Measurements from ENCODE around the gene GTPBP10.
"Not testable (repeated sequence)": the region's sequence is repeated elsewhere in the genome, so short reads cannot be mapped to it uniquely, and the experiment has no call there.

The GTPBP10 gene

GRCh38 chr7:90322837-90323236 is 23.7 kb upstream of the GTPBP10 start:
- H3K36me3 ChIP-seq (ENCODE audit: insufficient read depth, low read length), result no peaks in the 10 kb centered on the region
- no peaks in the 10 kb centered on the region for H3K9me3 ChIP-seq (ENCODE audit: low read length)
- no peak overlapping the region for H3K4me3 ChIP-seq (ENCODE audit: low read depth in 1 of 2, low read length in 2 of 2)
- peaks cover 14 to 30% of the 10 kb centered on the region in 2 donors for H3K27me3 ChIP-seq (ENCODE audit: control insufficient read depth in 1 of 2, insufficient read depth in 2 of 2, low read length in 2 of 2)
- H3K27ac ChIP-seq (ENCODE audit: low read depth, low read length), result no peak overlapping the region
- no peak overlapping the region for H3K9ac ChIP-seq (ENCODE audit: low read length)
- H3K4me1 ChIP-seq (ENCODE audit: insufficient read depth, low read length), result no peaks in the 10 kb centered on the region

DNA sequence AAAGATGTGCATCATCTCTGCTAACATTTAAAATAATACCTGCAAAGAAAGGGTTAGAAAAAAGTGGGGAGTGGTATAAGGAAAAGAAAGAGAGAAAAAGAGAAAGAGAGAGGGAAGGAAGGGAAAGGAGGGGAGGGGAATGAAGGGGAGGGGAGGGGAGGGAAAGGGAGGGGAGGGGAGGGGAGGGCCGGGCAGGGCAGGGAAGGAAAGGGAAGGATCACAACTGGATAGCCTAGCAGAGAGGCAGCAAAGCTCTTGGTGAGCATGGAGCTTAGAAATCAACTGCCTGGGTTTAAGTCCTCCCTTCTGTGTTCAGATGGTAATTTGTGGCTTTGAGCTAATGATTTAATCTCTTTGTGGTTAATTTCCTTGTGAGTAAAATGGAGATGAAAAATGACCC is 20.0 kb upstream of the GTPBP10 start:
- no peaks in the 10 kb centered on the region for H3K4me1 ChIP-seq (ENCODE audit: insufficient read depth, low read length)
- H3K27ac ChIP-seq (ENCODE audit: low read depth, low read length), result no peak overlapping the region

GRCh38 chr7:90334193-90334843 is 12.2 kb upstream of the GTPBP10 start:
- H3K4me3 ChIP-seq (ENCODE audit: low read depth in 1 of 2, low read length in 2 of 2), result no peak overlapping the region
- H3K27ac ChIP-seq (ENCODE audit: low read depth, low read length), result no peak overlapping the region
- no peaks in the 10 kb centered on the region for H3K36me3 ChIP-seq (ENCODE audit: insufficient read depth, low read length)
- H3K9ac ChIP-seq (ENCODE audit: low read length), result no peak overlapping the region
- H3K9me3 ChIP-seq (ENCODE audit: low read length), result no peaks in the 10 kb centered on the region
- no peaks in the 10 kb centered on the region for H3K4me1 ChIP-seq (ENCODE audit: insufficient read depth, low read length)
- no peaks in the 10 kb centered on the region for H3K27me3 ChIP-seq (ENCODE audit: control insufficient read depth in 1 of 2, insufficient read depth in 2 of 2, low read length in 2 of 2)

More for the DNA sequence above, 20.0 kb upstream of the GTPBP10 start:
- no peaks in the 10 kb centered on the region for H3K36me3 ChIP-seq (ENCODE audit: insufficient read depth, low read length)
- H3K4me3 ChIP-seq (ENCODE audit: low read depth in 1 of 2, low read length in 2 of 2), result no peak overlapping the region
- no peak overlapping the region for H3K9ac ChIP-seq (ENCODE audit: low read length)
- H3K27me3 ChIP-seq (ENCODE audit: control insufficient read depth in 1 of 2, insufficient read depth in 2 of 2, low read length in 2 of 2), result peaks cover 7 to 9% of the 10 kb centered on the region in 2 donors
- no peaks in the 10 kb centered on the region for H3K9me3 ChIP-seq (ENCODE audit: low read length)

DNA sequence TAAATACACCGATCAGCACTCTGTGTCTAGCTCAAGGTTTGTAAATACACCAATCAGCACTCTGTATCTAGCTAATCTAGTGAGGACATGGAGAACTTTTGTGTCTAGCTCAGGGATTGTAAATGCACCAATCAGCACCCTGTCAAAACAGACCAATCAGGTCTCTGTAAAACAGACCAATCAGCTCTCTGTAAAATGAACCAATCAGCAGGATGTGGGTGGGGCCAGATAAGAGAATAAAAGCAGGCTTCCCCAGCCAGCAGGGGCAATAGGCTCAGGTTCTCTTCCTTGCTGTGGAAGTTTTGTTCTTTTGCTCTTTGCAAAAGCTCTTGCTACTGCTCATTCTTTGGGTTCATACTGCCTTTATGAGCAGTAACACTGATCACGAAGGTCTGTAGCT is 11.6 kb upstream of the GTPBP10 start:
- not testable (repeated sequence) for H3K36me3 ChIP-seq (ENCODE audit: insufficient read depth, low read length); H3K9ac ChIP-seq (ENCODE audit: low read length); H3K27ac ChIP-seq (ENCODE audit: low read depth, low read length); H3K9me3 ChIP-seq (ENCODE audit: low read length); H3K27me3 ChIP-seq (ENCODE audit: control insufficient read depth in 1 of 2, insufficient read depth in 2 of 2, low read length in 2 of 2); H3K4me3 ChIP-seq (ENCODE audit: low read depth in 1 of 2, low read length in 2 of 2); H3K4me1 ChIP-seq (ENCODE audit: insufficient read depth, low read length)

DNA sequence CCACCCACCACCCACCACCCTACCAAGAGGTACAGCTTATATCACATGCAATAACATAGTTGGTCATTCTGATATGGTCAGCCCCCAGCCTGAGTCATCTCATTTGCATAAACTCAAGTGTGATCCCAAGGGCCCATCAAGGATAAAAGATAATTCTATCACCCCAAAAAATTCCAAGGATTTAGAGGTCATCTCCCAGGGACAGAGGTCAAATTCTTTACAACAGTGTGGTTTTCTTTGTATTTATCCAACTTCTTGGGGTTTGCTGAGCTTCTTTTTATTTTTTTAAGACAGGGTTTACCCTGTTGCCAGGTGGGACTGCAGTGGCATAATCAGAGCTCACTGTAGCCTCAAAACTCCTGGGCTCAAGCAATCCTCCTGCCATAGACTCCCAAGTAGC is 9.4 kb upstream of the GTPBP10 start:
- H3K36me3 ChIP-seq (ENCODE audit: insufficient read depth, low read length), result no peaks in the 10 kb centered on the region
- H3K4me3 ChIP-seq (ENCODE audit: low read depth in 1 of 2, low read length in 2 of 2), result no peak overlapping the region
- H3K27ac ChIP-seq (ENCODE audit: low read depth, low read length), result no peak overlapping the region
- no peaks in the 10 kb centered on the region for H3K27me3 ChIP-seq (ENCODE audit: control insufficient read depth in 1 of 2, insufficient read depth in 2 of 2, low read length in 2 of 2)
- no peaks in the 10 kb centered on the region for H3K4me1 ChIP-seq (ENCODE audit: insufficient read depth, low read length)
- H3K9me3 ChIP-seq (ENCODE audit: low read length), result no peaks in the 10 kb centered on the region
- no peak overlapping the region for H3K9ac ChIP-seq (ENCODE audit: low read length)

DNA sequence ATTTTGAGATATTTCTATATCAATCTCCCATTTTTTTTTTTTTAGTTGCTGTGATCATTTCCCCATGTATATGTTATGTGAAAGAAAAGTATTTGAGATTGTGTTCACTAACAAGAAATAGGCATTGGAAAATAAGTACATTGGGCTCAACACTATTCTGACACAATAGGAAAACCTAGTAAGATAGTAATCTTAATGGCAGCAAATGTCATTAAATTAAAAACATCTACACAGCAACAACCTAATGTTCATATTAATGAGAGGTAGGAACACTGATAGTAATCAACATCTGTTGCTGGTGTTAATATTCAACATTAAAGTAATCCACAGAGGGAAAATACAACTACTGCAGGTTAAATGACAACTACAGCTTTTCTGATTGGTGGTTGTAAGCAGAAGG is 1.5 kb upstream of the GTPBP10 start:
- Histone ChIP-seq H3K9ac (ENCODE audit: low read length) (no peak overlapping the region), H3K4me1 (ENCODE audit: insufficient read depth, low read length) (peaks cover 10% of the 10 kb centered on the region), H3K4me3 (ENCODE audit: low read depth in 1 of 2, low read length in 2 of 2) (peak overlapping the region in 1 of 2 donors; percentile 89), H3K36me3 (ENCODE audit: insufficient read depth, low read length) (no peaks in the 10 kb centered on the region), H3K27me3 (ENCODE audit: control insufficient read depth in 1 of 2, insufficient read depth in 2 of 2, low read length in 2 of 2) (no peaks in the 10 kb centered on the region), H3K27ac (ENCODE audit: low read depth, low read length) (no peak overlapping the region), H3K9me3 (ENCODE audit: low read length) (no peaks in the 10 kb centered on the region)

- Histone ChIP-seq H3K4me1 (ENCODE audit: insufficient read depth, low read length) (peaks cover 10% of the 10 kb centered on the region), H3K27me3 (ENCODE audit: control insufficient read depth in 1 of 2, insufficient read depth in 2 of 2, low read length in 2 of 2) (no peaks in the 10 kb centered on the region), H3K36me3 (ENCODE audit: insufficient read depth, low read length) (no peaks in the 10 kb centered on the region), H3K27ac (ENCODE audit: low read depth, low read length) (peak overlapping the region; percentile 90), H3K9me3 (ENCODE audit: low read length) (no peaks in the 10 kb centered on the region), H3K4me3 (ENCODE audit: low read depth in 1 of 2, low read length in 2 of 2) (peak overlapping the region; percentile 89 to 95), H3K9ac (ENCODE audit: low read length) (peak overlapping the region; percentile 90)
Measured at GRCh38 chr7:90345595-90346335, 751 bp upstream of the GTPBP10 start.

GRCh38 chr7:90347759-90348158 is 1.2 kb downstream of the GTPBP10 start:
- Histone ChIP-seq H3K4me1 (ENCODE audit: insufficient read depth, low read length) (peaks cover 10% of the 10 kb centered on the region), H3K9ac (ENCODE audit: low read length) (no peak overlapping the region), H3K36me3 (ENCODE audit: insufficient read depth, low read length) (no peaks in the 10 kb centered on the region), H3K4me3 (ENCODE audit: low read depth in 1 of 2, low read length in 2 of 2) (peak overlapping the region in 1 of 2 donors; percentile 89), H3K27ac (ENCODE audit: low read depth, low read length) (no peak overlapping the region), H3K9me3 (ENCODE audit: low read length) (no peaks in the 10 kb centered on the region), H3K27me3 (ENCODE audit: control insufficient read depth in 1 of 2, insufficient read depth in 2 of 2, low read length in 2 of 2) (no peaks in the 10 kb centered on the region)

GRCh38 chr7:90349305-90349704 is 2.8 kb downstream of the GTPBP10 start:
- H3K9me3 ChIP-seq (ENCODE audit: low read length), result no peaks in the 10 kb centered on the region
- peaks cover 10% of the 10 kb centered on the region for H3K4me1 ChIP-seq (ENCODE audit: insufficient read depth, low read length)

GRCh38 chr7:90350032-90350431 is 3.5 kb downstream of the GTPBP10 start:
- H3K9me3 ChIP-seq (ENCODE audit: low read length); H3K36me3 ChIP-seq (ENCODE audit: insufficient read depth, low read length); H3K4me3 ChIP-seq (ENCODE audit: low read depth in 1 of 2, low read length in 2 of 2); H3K27ac ChIP-seq (ENCODE audit: low read depth, low read length); H3K9ac ChIP-seq (ENCODE audit: low read length); H3K27me3 ChIP-seq (ENCODE audit: control insufficient read depth in 1 of 2, insufficient read depth in 2 of 2, low read length in 2 of 2): not testable (repeated sequence)
- peaks cover 10% of the 10 kb centered on the region for H3K4me1 ChIP-seq (ENCODE audit: insufficient read depth, low read length)

More at GRCh38 chr7:90349305-90349704, 2.8 kb downstream of the GTPBP10 start:
- no peaks in the 10 kb centered on the region for H3K36me3 ChIP-seq (ENCODE audit: insufficient read depth, low read length)
- H3K9ac ChIP-seq (ENCODE audit: low read length), result no peak overlapping the region
- no peaks in the 10 kb centered on the region for H3K27me3 ChIP-seq (ENCODE audit: control insufficient read depth in 1 of 2, insufficient read depth in 2 of 2, low read length in 2 of 2)
- no peak overlapping the region for H3K27ac ChIP-seq (ENCODE audit: low read depth, low read length)
- no peak overlapping the region for H3K4me3 ChIP-seq (ENCODE audit: low read depth in 1 of 2, low read length in 2 of 2)

GRCh38 chr7:90351987-90352386 is 5.5 kb downstream of the GTPBP10 start:
- no peak overlapping the region for H3K9ac ChIP-seq (ENCODE audit: low read length)
- no peak overlapping the region for H3K27ac ChIP-seq (ENCODE audit: low read depth, low read length)
- H3K36me3 ChIP-seq (ENCODE audit: insufficient read depth, low read length), result peaks cover 11% of the 10 kb centered on the region
- no peak overlapping the region for H3K4me3 ChIP-seq (ENCODE audit: low read depth in 1 of 2, low read length in 2 of 2)
- no peaks in the 10 kb centered on the region for H3K27me3 ChIP-seq (ENCODE audit: control insufficient read depth in 1 of 2, insufficient read depth in 2 of 2, low read length in 2 of 2)
- peaks cover 10% of the 10 kb centered on the region for H3K4me1 ChIP-seq (ENCODE audit: insufficient read depth, low read length)
- H3K9me3 ChIP-seq (ENCODE audit: low read length), result no peaks in the 10 kb centered on the region

- Histone ChIP-seq H3K27me3 (ENCODE audit: control insufficient read depth in 1 of 2, insufficient read depth in 2 of 2, low read length in 2 of 2) (no peaks in the 10 kb centered on the region), H3K9me3 (ENCODE audit: low read length) (no peaks in the 10 kb centered on the region), H3K36me3 (ENCODE audit: insufficient read depth, low read length) (peaks cover 38% of the 10 kb centered on the region), H3K4me3 (ENCODE audit: low read depth in 1 of 2, low read length in 2 of 2) (no peak overlapping the region), H3K9ac (ENCODE audit: low read length) (no peak overlapping the region), H3K27ac (ENCODE audit: low read depth, low read length) (no peak overlapping the region), H3K4me1 (ENCODE audit: insufficient read depth, low read length) (no peaks in the 10 kb centered on the region)
Measured at GRCh38 chr7:90383422-90383821, 36.9 kb downstream of the GTPBP10 start.
